Measurements from ENCODE around the gene SEZ6L.

SEZ6L gene

DNA sequence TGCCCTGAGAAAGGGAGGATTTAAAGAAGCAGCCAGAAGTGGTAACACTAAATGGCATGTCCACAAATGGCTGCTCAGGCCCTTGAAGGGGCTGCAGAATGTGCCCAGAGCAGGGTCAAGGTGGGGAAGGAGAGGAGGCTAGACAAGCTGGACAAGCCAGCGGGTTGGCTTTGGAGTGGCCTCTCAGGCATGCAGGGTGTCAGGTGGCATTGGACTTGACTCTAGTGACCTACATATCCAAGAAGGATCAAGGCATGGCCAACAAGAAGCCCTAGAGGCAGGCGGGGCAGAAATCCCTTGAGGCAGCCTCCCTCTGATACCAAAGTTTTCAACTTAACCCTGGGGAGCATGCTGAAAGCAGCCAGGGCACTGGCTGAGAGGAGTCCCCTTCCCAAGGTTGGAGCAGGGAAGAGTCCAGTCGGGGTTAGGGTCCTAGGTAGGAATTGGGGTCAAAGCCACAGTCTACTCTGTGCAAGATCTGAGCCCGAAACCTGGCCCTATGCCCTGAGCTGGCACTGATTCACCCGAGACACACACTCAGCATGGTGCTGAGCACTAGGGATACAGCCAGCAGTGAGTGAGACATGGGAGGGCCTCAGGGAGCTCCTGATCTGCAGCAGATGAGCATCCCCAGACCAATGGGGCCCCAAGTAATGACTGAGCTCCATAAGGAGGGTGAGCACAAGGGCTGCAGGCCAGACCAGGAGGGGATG is 164.0 kb downstream of the SEZ6L start:
- TF ChIP-seq GATA3 (IDR thresholded peaks at IDR 0.05; ENCODE audit: low read depth, low read length): no peak
- TF ChIP-seq GATA2 (IDR thresholded peaks at IDR 0.05; ENCODE audit: low read depth, low read length): no peak

- TF ChIP-seq GATA2 (IDR thresholded peaks at IDR 0.05; ENCODE audit: low read depth, low read length): no peak
Observed at GRCh38 chr22:26334232-26334631, 165.0 kb downstream of the SEZ6L start.

- TF ChIP-seq GATA2 (IDR thresholded peaks at IDR 0.05; ENCODE audit: low read depth, low read length) (no peak), GATA3 (IDR thresholded peaks at IDR 0.05; ENCODE audit: low read depth, low read length) (no peak)
Observed at GRCh38 chr22:26336773-26337172, 167.5 kb downstream of the SEZ6L start.

DNA sequence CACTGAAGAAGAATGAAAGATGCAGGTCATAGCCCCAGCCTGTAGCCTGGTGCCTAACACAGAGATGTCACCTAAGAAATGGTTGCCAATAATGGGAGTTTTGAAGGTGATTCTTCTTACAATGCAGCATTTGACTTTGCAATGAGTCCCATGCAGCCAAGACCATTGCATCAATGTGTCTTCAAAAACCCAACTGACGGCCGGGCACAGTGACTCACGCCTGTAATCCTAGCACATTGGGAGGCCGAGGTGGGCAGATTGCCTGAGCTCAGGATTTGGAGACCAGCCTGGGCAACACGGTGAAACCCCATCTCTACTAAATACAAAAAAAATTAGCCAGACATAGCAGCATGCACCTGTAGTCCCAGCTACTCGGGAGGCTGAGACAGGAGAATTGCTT is 170.5 kb downstream of the SEZ6L start:
- no peak for TF ChIP-seq GATA3 (IDR thresholded peaks at IDR 0.05; ENCODE audit: low read depth, low read length)
- no peak for TF ChIP-seq GATA2 (IDR thresholded peaks at IDR 0.05; ENCODE audit: low read depth, low read length)

DNA sequence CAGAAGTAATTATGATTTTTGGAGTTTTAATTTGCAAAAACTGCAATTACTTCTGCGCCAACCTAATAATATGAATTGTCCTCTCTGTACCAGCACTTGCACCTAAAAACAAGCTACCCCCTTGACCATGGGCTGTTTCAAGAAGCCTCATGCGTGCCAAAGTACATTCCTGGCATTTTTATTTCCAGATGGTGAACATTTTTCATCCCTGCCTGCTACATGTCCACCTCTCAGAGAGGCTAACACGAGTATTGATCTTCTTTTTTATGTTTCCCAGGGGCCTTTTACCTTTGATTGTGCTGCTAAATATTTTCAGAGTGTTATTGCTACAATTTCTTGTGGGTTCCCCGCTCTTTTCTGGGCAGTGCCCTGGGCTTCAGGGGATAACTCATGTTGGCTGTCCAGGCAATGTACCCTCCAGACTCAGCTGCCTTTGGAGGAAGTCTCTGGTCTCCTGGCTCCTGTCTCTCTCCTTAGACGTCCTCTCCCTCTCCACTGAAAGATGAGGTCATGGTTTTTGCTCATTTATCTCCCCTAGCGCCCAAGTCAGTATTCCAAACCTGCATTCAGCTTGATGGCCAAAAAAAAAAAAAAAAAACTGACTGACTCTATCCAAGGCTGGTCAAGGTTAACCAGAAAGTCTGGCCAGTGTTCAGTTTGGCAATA is 173.6 kb downstream of the SEZ6L start:
- no peak for TF ChIP-seq GATA3 (IDR thresholded peaks at IDR 0.05; ENCODE audit: low read depth, low read length)
- TF ChIP-seq GATA2 (IDR thresholded peaks at IDR 0.05; ENCODE audit: low read depth, low read length): no peak

- TF ChIP-seq GATA3 (IDR thresholded peaks at IDR 0.05; ENCODE audit: low read depth, low read length): no peak
- TF ChIP-seq GATA2 (IDR thresholded peaks at IDR 0.05; ENCODE audit: low read depth, low read length): no peak
Observed at GRCh38 chr22:26345496-26345895, 176.2 kb downstream of the SEZ6L start.

DNA sequence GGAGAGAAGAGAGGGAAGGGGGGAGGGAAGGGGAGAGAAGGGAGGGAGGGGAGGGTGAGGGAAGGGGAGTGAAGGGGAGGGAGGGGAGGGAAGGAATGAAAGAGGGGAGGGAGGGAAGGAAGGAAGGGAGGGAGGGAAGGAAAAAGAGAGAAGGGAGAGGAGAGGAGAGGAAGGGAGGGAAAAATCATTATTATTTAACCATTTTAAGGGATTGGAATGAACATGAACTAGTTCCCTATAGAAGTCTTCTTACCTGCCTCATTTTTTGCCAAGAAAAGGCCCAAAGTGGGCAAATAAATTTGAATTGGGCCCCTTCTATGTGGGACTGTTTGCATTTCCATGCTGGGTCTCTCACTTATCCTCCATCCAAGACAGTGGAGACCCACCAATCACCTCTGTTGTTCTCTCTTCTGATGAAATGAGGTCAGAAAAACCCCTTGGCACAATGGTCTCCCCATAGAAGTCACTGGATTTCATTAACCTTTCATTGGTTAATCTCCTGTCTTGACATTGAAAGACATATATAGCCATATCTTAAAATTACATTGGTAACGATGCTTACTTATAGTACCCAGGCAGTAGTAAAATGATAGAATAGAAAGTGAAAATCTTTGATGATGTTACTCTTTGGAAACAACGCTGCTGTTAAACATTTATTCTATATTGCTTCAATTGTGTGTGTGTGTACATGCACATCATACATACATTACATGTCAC is 179.7 kb downstream of the SEZ6L start:
- no peak for TF ChIP-seq GATA3 (IDR thresholded peaks at IDR 0.05; ENCODE audit: low read depth, low read length)
- TF ChIP-seq GATA2 (IDR thresholded peaks at IDR 0.05; ENCODE audit: low read depth, low read length): no peak

- TF ChIP-seq GATA3 (IDR thresholded peaks at IDR 0.05; ENCODE audit: low read depth, low read length) (no peak), GATA2 (IDR thresholded peaks at IDR 0.05; ENCODE audit: low read depth, low read length) (no peak)
Observed at GRCh38 chr22:26354707-26355106, 185.4 kb downstream of the SEZ6L start.

GRCh38 chr22:26357281-26357680 is 188.0 kb downstream of the SEZ6L start:
- TF ChIP-seq GATA2 (IDR thresholded peaks at IDR 0.05; ENCODE audit: low read depth, low read length) (no peak), GATA3 (IDR thresholded peaks at IDR 0.05; ENCODE audit: low read depth, low read length) (no peak)

GRCh38 chr22:26357813-26358212 is 188.6 kb downstream of the SEZ6L start:
- TF ChIP-seq GATA3 (IDR thresholded peaks at IDR 0.05; ENCODE audit: low read depth, low read length) (no peak), GATA2 (IDR thresholded peaks at IDR 0.05; ENCODE audit: low read depth, low read length) (no peak)

DNA sequence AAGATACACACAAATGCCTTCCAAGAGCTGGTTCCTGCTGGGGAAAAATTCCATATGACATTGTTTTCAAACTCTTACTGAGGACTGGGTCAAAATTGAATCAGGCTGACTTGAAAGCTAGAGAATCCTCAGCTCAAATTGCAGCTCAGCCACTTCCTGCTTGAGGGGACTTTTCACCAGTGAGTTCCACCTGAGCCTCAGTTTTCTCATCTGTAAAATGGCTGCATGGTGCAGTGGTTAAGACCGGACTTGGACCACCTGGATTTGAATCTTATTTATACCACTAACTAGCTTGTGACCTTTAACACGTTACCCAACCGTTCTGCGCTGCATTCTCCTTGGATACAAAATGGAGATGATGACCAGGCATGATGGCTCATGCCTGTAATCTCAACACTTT is 189.9 kb downstream of the SEZ6L start:
- TF ChIP-seq GATA3 (IDR thresholded peaks at IDR 0.05; ENCODE audit: low read depth, low read length) (no peak), GATA2 (IDR thresholded peaks at IDR 0.05; ENCODE audit: low read depth, low read length) (no peak)

DNA sequence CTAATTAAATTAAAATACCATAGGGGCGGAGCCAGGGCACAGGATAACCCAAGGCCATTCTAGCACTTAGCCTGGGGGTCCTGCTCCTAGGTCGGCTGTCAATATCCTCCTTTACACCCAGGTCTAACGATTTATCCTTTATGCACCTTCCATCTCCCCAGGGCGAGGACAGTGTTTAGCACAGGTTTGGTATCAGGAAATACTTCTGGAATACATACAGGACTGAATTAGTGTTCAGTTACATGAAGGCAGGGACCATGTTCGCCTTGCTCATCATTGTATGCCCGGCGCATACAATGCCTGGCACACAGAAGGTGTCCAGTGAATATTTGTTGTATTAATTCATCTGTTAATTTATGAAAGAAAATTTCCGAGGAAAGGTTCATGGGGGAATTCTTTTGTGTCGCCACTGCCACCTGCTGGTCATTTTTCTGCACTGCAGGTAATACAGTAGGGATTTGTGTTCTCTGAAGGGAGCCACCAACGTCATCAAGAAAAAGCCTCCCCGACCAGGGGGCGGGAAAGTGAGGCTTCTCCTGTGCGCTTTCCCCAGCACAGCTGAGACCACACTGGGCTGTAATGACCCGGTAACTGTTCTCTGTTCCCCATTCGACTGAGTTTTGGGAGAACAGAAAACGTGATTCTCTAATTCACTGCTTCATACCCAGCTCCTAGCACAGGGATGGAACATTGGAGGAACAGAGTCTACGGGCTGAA is 191.1 kb downstream of the SEZ6L start:
- no peak for TF ChIP-seq GATA2 (IDR thresholded peaks at IDR 0.05; ENCODE audit: low read depth, low read length)

- TF ChIP-seq GATA3 (IDR thresholded peaks at IDR 0.05; ENCODE audit: low read depth, low read length) (no peak), GATA2 (IDR thresholded peaks at IDR 0.05; ENCODE audit: low read depth, low read length) (no peak)
Observed at GRCh38 chr22:26362471-26362870, 193.2 kb downstream of the SEZ6L start.

Measured in SH-SY5Y (cell line).